Jurkat, Clone E6-1 (cell line): ENCODE measurements around the gene RREB1.

Experiments used
- DNase-seq: peaks from one replicate; pipeline ENCODE4 v3.0.0-alpha.2; 2011; ENCODE audit warnings: low read depth, low spot score
- H3K4me3 ChIP-seq: 2 replicates; pipeline ENCODE4 v1.5.1; 2011; ENCODE audit warnings: mild to moderate bottlenecking, low read length, control low read depth, moderate library complexity

RREB1 gene

GRCh38 chr6:7232351-7232750 lies 124.6 kb downstream of the RREB1 start:
- DNase-seq, result no peak
- no peak overlapping the region for H3K4me3 ChIP-seq

GRCh38 chr6:7234547-7234946 lies 126.8 kb downstream of the RREB1 start:
- H3K4me3 ChIP-seq, result no peak overlapping the region
- no peak for DNase-seq

GRCh38 chr6:7235712-7236305 lies 128.0 kb downstream of the RREB1 start:
- no peak overlapping the region for H3K4me3 ChIP-seq
- DNase-seq, result no peak

GRCh38 chr6:7236306-7237209 lies 128.8 kb downstream of the RREB1 start:
- no peak overlapping the region for H3K4me3 ChIP-seq

GRCh38 chr6:7237653-7238188 lies 130.0 kb downstream of the RREB1 start:
- DNase-seq, result no peak
- no peak overlapping the region for H3K4me3 ChIP-seq

More at GRCh38 chr6:7236306-7237209, 128.8 kb downstream of the RREB1 start:
- no peak for DNase-seq

GRCh38 chr6:7238526-7238899 lies 130.8 kb downstream of the RREB1 start:
- no peak overlapping the region for H3K4me3 ChIP-seq

GRCh38 chr6:7238900-7239589 lies 131.3 kb downstream of the RREB1 start:
- H3K4me3 ChIP-seq, result no peak overlapping the region
- DNase-seq, result peak; percentile 62

More at GRCh38 chr6:7238526-7238899, 130.8 kb downstream of the RREB1 start:
- no peak for DNase-seq

GRCh38 chr6:7239590-7239948 lies 131.8 kb downstream of the RREB1 start:
- H3K4me3 ChIP-seq, result no peak overlapping the region
- no peak for DNase-seq

- no peak overlapping the region for H3K4me3 ChIP-seq
- no peak for DNase-seq
Measured at GRCh38 chr6:7240351-7240750, 132.6 kb downstream of the RREB1 start.

GRCh38 chr6:7241160-7241559 lies 133.4 kb downstream of the RREB1 start:
- H3K4me3 ChIP-seq, result no peak overlapping the region
- no peak for DNase-seq

GRCh38 chr6:7241709-7242645 lies 134.2 kb downstream of the RREB1 start:
- no peak for DNase-seq
- H3K4me3 ChIP-seq, result no peak overlapping the region

GRCh38 chr6:7242835-7243178 lies 135.0 kb downstream of the RREB1 start:
- no peak overlapping the region for H3K4me3 ChIP-seq
- no peak for DNase-seq

GRCh38 chr6:7243179-7243981 lies 135.6 kb downstream of the RREB1 start:
- peak; percentile 61 for DNase-seq
- no peak overlapping the region for H3K4me3 ChIP-seq

GRCh38 chr6:7245668-7246393 lies 138.1 kb downstream of the RREB1 start:
- no peak for DNase-seq
- no peak overlapping the region for H3K4me3 ChIP-seq

- H3K4me3 ChIP-seq, result no peak overlapping the region
- DNase-seq, result no peak
Measured at GRCh38 chr6:7246401-7247178, 138.8 kb downstream of the RREB1 start.

GRCh38 chr6:7247179-7247456 lies 139.4 kb downstream of the RREB1 start:
- no peak for DNase-seq
- no peak overlapping the region for H3K4me3 ChIP-seq

GRCh38 chr6:7247828-7248227 lies 140.1 kb downstream of the RREB1 start:
- DNase-seq, result no peak
- no peak overlapping the region for H3K4me3 ChIP-seq
